ENCODE results near the gene SLC39A2.

SLC39A2 gene

DNA sequence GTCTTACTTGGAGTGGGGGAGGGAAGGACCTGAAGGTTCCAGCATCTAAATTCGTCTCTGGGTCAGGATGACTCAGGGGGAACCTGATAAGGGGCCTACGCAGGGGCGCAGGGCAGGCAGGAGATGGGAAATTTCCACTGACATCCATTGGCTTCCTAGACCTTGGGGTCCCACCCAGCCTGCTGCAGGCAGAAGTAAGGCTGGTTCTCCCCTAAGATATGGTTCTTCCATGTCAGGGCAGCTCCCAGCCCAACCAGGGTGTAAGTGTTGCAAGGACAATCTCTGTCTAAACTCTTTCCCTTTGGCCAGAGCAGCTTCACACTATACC lies 27.9 kb downstream of the SLC39A2 start:
- no peak for DNase-seq (ENCODE audit: low spot score)
- in situ Hi-C loops (cut with MboI; ENCODE audit: low sequenced_read_pairs, unreplicated experiment): no loop called here
- TF ChIP-seq, protein P1, sequence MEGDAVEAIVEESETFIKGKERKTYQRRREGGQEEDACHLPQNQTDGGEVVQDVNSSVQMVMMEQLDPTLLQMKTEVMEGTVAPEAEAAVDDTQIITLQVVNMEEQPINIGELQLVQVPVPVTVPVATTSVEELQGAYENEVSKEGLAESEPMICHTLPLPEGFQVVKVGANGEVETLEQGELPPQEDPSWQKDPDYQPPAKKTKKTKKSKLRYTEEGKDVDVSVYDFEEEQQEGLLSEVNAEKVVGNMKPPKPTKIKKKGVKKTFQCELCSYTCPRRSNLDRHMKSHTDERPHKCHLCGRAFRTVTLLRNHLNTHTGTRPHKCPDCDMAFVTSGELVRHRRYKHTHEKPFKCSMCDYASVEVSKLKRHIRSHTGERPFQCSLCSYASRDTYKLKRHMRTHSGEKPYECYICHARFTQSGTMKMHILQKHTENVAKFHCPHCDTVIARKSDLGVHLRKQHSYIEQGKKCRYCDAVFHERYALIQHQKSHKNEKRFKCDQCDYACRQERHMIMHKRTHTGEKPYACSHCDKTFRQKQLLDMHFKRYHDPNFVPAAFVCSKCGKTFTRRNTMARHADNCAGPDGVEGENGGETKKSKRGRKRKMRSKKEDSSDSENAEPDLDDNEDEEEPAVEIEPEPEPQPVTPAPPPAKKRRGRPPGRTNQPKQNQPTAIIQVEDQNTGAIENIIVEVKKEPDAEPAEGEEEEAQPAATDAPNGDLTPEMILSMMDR (IDR thresholded peaks at IDR 0.05; ENCODE audit: borderline replicate concordance, control extremely low read depth, extremely low read depth, insufficient read depth, missing control alignments): no peak

DNA sequence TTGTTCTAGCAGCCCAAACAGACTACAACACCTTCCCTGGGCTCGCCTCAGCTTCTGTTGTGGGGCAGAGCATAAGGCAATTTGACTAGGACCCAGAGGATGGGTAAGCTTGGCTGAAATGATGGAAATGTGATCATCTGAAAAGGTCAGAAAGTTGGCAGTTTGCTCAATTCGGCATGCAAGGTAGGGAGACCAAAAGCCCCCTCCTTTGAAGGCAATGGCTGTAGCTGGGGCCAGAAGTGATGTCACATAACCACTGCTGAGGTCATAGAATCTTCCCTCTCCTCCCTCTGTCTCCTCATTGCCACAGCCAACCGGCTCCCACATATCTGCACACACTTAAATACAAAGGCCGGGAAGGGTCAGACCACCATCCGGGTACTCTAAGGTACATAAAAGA lies 30.8 kb downstream of the SLC39A2 start, which contains the start of gene TPPP2:
Gene TPPP2 (plus strand): TSS at position 301 of the 400 bp plus-strand sequence. CDS start 365 bp downstream, outside the sequence.
- TF ChIP-seq, protein P1 (IDR thresholded peaks at IDR 0.05; ENCODE audit: borderline replicate concordance, control extremely low read depth, extremely low read depth, insufficient read depth, missing control alignments): no peak
- no peak for DNase-seq (ENCODE audit: low spot score)
- in situ Hi-C loops (cut with MboI; ENCODE audit: low sequenced_read_pairs, unreplicated experiment): no loop called here

DNA sequence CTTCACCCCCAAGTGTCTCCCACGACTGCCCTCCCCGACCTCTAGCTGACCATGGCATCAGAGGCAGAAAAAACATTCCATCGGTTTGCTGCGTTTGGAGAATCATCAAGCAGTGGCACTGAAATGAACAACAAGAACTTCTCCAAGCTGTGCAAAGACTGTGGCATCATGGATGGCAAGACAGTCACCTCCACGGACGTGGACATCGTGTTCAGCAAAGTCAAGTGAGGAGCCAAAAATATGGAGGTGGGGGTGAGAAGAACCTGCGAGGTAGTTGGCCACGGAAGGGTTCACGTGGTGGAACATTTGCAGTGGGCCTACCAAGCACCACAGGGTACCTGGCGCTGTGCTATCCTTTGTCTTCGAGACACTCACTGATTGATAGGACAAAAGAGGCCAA lies 31.4 kb downstream of the SLC39A2 start:
- no peak for DNase-seq (ENCODE audit: low spot score)
- TF ChIP-seq, protein P1 (IDR thresholded peaks at IDR 0.05; ENCODE audit: borderline replicate concordance, control extremely low read depth, extremely low read depth, insufficient read depth, missing control alignments): no peak
- in situ Hi-C loops (cut with MboI; ENCODE audit: low sequenced_read_pairs, unreplicated experiment): no loop called here

DNA sequence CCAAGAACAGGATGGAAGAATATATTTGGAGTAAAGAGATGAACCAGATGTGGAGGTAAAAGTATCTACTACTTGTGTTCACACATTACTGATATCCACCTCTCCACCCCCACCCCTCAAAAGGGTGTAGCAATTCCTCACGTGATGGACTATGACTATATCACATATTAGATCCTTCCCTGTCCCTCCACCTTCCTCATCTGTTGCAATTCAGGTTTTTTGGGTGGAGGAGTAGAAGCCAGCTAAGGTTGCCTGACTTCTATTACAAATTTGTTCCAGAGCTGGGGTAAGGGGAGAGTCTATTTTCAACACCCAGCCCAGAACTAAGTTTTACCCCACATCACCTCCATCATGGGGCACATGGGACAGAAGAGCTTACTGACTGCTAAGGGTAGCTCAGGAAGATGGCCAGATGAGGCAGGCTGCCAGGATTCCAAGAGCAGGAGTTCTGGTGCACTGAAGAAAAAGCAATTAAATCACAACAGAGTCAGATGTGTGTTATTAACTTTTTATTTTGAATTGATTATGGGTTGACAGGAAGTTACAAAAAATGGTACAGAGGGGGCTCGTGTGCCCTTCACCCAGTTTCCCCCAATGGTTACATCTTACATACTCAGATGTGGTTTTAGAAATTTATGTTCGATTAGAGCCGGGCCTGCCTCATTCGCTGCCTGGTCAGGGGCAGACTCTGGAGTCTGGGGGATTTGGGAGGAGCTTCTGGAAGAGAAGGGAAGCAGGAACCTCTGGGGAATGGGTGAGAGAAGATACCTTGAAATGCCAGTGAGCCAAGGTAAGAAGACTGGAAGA lies 33.4 kb downstream of the SLC39A2 start:
- DNase-seq (ENCODE audit: low spot score): no peak
- TF ChIP-seq, protein P1 (IDR thresholded peaks at IDR 0.05; ENCODE audit: borderline replicate concordance, control extremely low read depth, extremely low read depth, insufficient read depth, missing control alignments): no peak

DNA sequence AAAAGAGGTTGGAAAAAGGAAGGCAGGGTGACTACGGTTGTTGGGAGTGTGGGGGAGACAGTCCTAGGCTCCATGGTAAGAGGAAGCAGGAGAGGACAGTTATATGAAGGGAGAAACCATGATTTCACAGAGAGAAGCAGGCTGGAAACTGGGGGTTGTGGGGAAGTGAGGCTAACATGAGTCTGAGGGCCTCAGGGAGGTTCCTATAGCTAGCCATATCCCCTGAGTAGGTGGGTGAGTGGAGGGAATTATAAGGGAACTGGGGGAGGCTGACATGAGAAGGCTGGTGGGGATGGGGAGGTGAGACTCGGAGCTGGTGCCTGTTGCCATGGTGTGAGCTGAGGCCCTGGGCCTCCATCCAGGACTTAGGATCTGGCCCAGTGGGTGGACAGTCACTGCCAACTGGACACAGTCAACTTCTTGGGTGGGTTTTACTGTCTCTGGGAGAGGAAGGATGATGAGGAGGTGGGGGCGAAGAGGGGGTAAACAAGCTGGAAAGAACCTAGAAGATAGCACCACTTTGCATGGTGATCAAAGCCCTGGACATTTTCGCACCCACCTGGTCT lies 34.1 kb downstream of the SLC39A2 start:
- in situ Hi-C loops (cut with MboI; ENCODE audit: low sequenced_read_pairs, unreplicated experiment): no loop called here
- TF ChIP-seq, protein P1 (IDR thresholded peaks at IDR 0.05; ENCODE audit: borderline replicate concordance, control extremely low read depth, extremely low read depth, insufficient read depth, missing control alignments): no peak
- no peak for DNase-seq (ENCODE audit: low spot score)

More for the DNA sequence above, 33.4 kb downstream of the SLC39A2 start:
- in situ Hi-C loops (cut with MboI; ENCODE audit: low sequenced_read_pairs, unreplicated experiment): no loop called here

DNA sequence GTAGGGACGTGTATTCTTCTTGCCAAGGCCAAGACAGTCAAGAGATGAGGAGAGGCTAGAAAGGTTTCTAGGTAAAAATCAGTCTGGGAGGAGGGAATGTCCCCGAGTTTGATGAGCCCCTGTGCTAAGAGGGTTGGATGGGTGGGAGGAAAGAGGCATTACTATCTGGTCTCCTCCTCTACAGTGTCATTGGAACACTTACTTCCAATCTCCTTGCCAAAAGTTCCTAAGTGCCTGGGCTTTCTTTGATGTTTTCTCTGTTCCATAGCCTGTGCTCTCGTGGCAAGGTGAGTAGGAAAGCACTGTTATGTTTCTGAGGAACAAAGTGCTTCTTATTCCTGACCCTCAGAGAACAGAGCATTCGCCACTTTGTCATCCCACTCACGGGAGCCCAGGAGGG lies 35.6 kb downstream of the SLC39A2 start, which contains the start of gene RNASE13:
Gene RNASE13 (minus strand): TSS at position 101 of the 400 bp plus-strand sequence. CDS start 519 bp downstream, outside the sequence.
- TF ChIP-seq, protein P1 (IDR thresholded peaks at IDR 0.05; ENCODE audit: borderline replicate concordance, control extremely low read depth, extremely low read depth, insufficient read depth, missing control alignments): no peak
- no peak for DNase-seq (ENCODE audit: low spot score)
- in situ Hi-C loops (cut with MboI; ENCODE audit: low sequenced_read_pairs, unreplicated experiment): no loop called here
